Stimulated activated CD4-positive, alpha-beta T cell treated with anti-CD3 and anti-CD28 coated beads, TNF-alpha, amount 100 ng/mL, for 24 hours (primary cell): ENCODE measurements around the gene GATA6.

Experiments used
- DNase-seq, 3 experiments: peaks; one replicate each; pipeline ENCODE4 v3.0.0-alpha.2; 2020; ENCODE audit warnings: low read depth in 3 of 3

GATA6 gene

GRCh38 chr18:22241921-22242361 is 72.6 kb downstream of the GATA6 start:
- DNase-seq = no peak

DNA sequence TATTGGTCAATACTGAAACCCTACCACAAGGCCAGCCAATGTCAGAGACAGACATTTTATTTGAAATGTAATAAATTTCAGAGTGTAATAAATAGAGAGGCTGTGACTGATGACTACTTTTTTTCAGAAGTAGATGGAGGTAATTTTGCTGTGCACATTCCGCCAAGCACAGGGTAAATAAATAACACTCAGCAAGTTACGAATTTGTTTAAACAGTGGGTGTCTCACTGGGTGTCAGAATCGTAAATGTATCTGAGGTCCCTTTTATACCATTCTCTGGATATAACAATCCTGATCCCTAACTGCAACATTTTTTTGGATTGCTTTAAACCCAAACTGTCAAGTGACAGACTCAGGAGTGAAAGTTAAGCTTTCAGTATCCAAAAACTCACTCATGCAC is 74.1 kb downstream of the GATA6 start:
- DNase-seq = no peak

- no peak for DNase-seq
Measured at GRCh38 chr18:22250026-22250425, 80.6 kb downstream of the GATA6 start.

GRCh38 chr18:22250591-22250996 is 81.2 kb downstream of the GATA6 start:
- DNase-seq = no peak
